GM12878 (cell line): ENCODE data around the gene VANGL1. TPM values are rescaled to one million over a fixed set of nuclear protein-coding genes. Genes with fewer than 3 reads are reported as not detected.

Experiments
- ATAC-seq: fragments of 200-7000 bp; cut with Tn5 transposase; 3 replicates; pipeline ENCODE4 v1.9.1; 2020; ENCODE audit warnings: mild to moderate bottlenecking, moderate library complexity
- BruUV-seq: library from RNA; stranded (reverse); fragments of 400-500 nt; replicated peaks from 2 replicates; lab custom pipeline; 2021; lab: Mats Ljungman, UMichigan
- CTCF ChIA-PET: fragments of 300-600 bp; sonication (Branson Sonifier 250); formaldehyde crosslinking; extraction: SDS; loops from one replicate; lab custom pipeline; 2021; ENCODE audit warnings: inconsistent platforms; lab: Yijun Ruan, JAX
- POLR2A ChIA-PET: fragments of 350-600 bp; formaldehyde crosslinking; extraction: SDS; loops from one replicate; lab custom pipeline; 2021; ENCODE audit warnings: inconsistent platforms; lab: Charles Lee
- RAD21 ChIA-PET: fragments of 300-600 bp; sonication (Branson Sonifier 250); formaldehyde crosslinking; loops from one replicate; lab custom pipeline; 2023; ENCODE audit warnings: antibody characterized with exemption; ENCODE audit not compliant: unreplicated experiment; lab: Charles Lee
- SMC1A ChIA-PET: fragments of 300-600 bp; sonication (Branson Sonifier 250); formaldehyde crosslinking; loops from one replicate; lab custom pipeline; 2023; ENCODE audit not compliant: unreplicated experiment, uncharacterized antibody; lab: Charles Lee
- DNase-seq: peaks from one replicate; pipeline ENCODE4 v3.0.0-alpha.2; 2011; ENCODE audit warnings: low read depth, low spot score
- FAIRE-seq: peaks from 3 replicates; lab custom pipeline; 2011; peaks lifted over from hg19 to GRCh38; lab: Jason Lieb, UNC
- H2AFZ ChIP-seq: 2 replicates; pipeline ENCODE4 v1.6.0; 2011; ENCODE audit warnings: low read depth, low read length, control low read depth; ENCODE audit not compliant: control insufficient read depth
- H3K27ac ChIP-seq: 2 replicates; pipeline ENCODE4 v1.5.1; 2011; ENCODE audit warnings: control low read depth; ENCODE audit not compliant: control insufficient read depth, insufficient read depth
- H3K27me3 ChIP-seq, 2 experiments: replicated peaks in 1 of 2; 2 replicates each; pipeline versions ENCODE4 v1.6.0 to v1.6.1; 2011; ENCODE audit warnings: low read length in 1 of 2; ENCODE audit not compliant: control insufficient read depth in 2 of 2, insufficient read depth in 2 of 2
- H3K36me3 ChIP-seq, 2 experiments: 2 replicates each; pipeline ENCODE4 v1.5.1; 2011; ENCODE audit warnings: low read length in 1 of 2; ENCODE audit not compliant: control insufficient read depth in 2 of 2, insufficient read depth in 2 of 2
- H3K4me1 ChIP-seq: 2 replicates; pipeline ENCODE4 v1.6.1; 2011; ENCODE audit warnings: mild to moderate bottlenecking, low read length, moderate library complexity, mixed read lengths; ENCODE audit not compliant: control insufficient read depth, insufficient read depth
- H3K4me2 ChIP-seq: 2 replicates; pipeline ENCODE4 v1.6.0; 2011; ENCODE audit warnings: control low read depth; ENCODE audit not compliant: control insufficient read depth, insufficient read depth
- H3K4me3 ChIP-seq: fragments of 200-600 bp; sonication (generic); 2 replicates; pipeline ENCODE4 v1.5.1; 2016
- H3K79me2 ChIP-seq: 2 replicates; pipeline ENCODE4 v1.6.0; 2011; ENCODE audit warnings: low read length; ENCODE audit not compliant: control insufficient read depth, insufficient read depth
- H3K9ac ChIP-seq: 2 replicates; pipeline ENCODE4 v1.8.0; 2011; ENCODE audit warnings: low read length, control low read depth, mixed read lengths; ENCODE audit not compliant: control insufficient read depth, insufficient read depth
- H3K9me3 ChIP-seq: replicated peaks from 3 replicates; pipeline ENCODE4 v1.5.1; 2011; ENCODE audit warnings: mild to moderate bottlenecking, low read length; ENCODE audit not compliant: control insufficient read depth, insufficient read depth
- H4K20me1 ChIP-seq: 2 replicates; pipeline ENCODE4 v1.6.0; 2011; ENCODE audit not compliant: control insufficient read depth, insufficient read depth
- ASH2L ChIP-seq: fragments of 300-600, 200-600 bp; sonication (generic); IDR thresholded peaks from 2 replicates; pipeline ENCODE4 v1.6.1; 2017; ENCODE audit warnings: low read depth, mild to moderate bottlenecking, borderline replicate concordance
- DPF2 ChIP-seq: fragments of 450-650 bp; IDR thresholded peaks from 2 replicates; pipeline ENCODE4 v1.6.1; 2017; ENCODE audit warnings: mild to moderate bottlenecking
- E2F4 ChIP-seq: IDR thresholded peaks from 2 replicates; pipeline ENCODE4 v1.6.1; 2012; ENCODE audit warnings: low read depth, low read length, improper control_type of control experiment
- MEF2B ChIP-seq: fragments of 450-650 bp; IDR thresholded peaks from 2 replicates; pipeline ENCODE4 v1.6.1; 2018; ENCODE audit warnings: mild to moderate bottlenecking, moderate library complexity; ENCODE audit not compliant: partially characterized antibody, poor library complexity, severe bottlenecking
- NFYB ChIP-seq: IDR thresholded peaks from 2 replicates; pipeline ENCODE4 v1.6.1; 2011; ENCODE audit warnings: low read depth, mild to moderate bottlenecking, low read length, improper control_type of control experiment, moderate library complexity; ENCODE audit not compliant: insufficient read depth
- NR2C1 ChIP-seq: fragments of 450-650 bp; IDR thresholded peaks from 2 replicates; pipeline ENCODE4 v1.6.1; 2017; ENCODE audit warnings: antibody characterized with exemption, mild to moderate bottlenecking, moderate library complexity
- NR2C2 ChIP-seq: IDR thresholded peaks from 2 replicates; pipeline ENCODE4 v1.6.1; 2011; ENCODE audit warnings: borderline replicate concordance, low read depth; ENCODE audit not compliant: control insufficient read depth, insufficient read length
- POLR2AphosphoS5 ChIP-seq: IDR thresholded peaks from 2 replicates; pipeline ENCODE4 v1.6.1; 2011; ENCODE audit warnings: mild to moderate bottlenecking, low read length, inconsistent platforms
- RUNX3 ChIP-seq: IDR thresholded peaks from 2 replicates; pipeline ENCODE4 v1.6.1; 2012; ENCODE audit warnings: low read length, inconsistent platforms
- SIX5 ChIP-seq: IDR thresholded peaks from 2 replicates; pipeline ENCODE4 v1.6.1; 2011; ENCODE audit warnings: mild to moderate bottlenecking, low read depth, low read length, moderate library complexity; ENCODE audit not compliant: severe bottlenecking
- TCF12 ChIP-seq: IDR thresholded peaks from 2 replicates; pipeline ENCODE4 v1.6.1; 2011; ENCODE audit warnings: low read depth, mild to moderate bottlenecking, low read length
- WRNIP1 ChIP-seq: IDR thresholded peaks from 2 replicates; pipeline ENCODE4 v1.6.1; 2011; ENCODE audit warnings: low read depth, low read length, improper control_type of control experiment, borderline replicate concordance
- WGBS: methylation state at CpG from one replicate; pipeline ENCODE4 v1.1.6; 2016; ENCODE audit warnings: low lambda C conversion rate; ENCODE audit not compliant: insufficient replicate concordance, insufficient coverage; ENCODE audit errors: missing lambda C conversion rate; 5-methylcytosine and 5-hydroxymethylcytosine counted together
- in situ Hi-C: fragments of 300-500 bp; cut with MboI; formaldehyde crosslinking; loops from 9 replicates; pipeline ENCODE4 v1.14.3; 2018; ENCODE audit warnings: mixed read lengths
- intact Hi-C: fragments of 100-400 bp; cut with micrococcal nuclease; formaldehyde crosslinking; loops from one replicate; pipeline ENCODE4 v1.14.2; 2022; ENCODE audit not compliant: unreplicated experiment
- polyA plus RNA-seq, 11 experiments: library from polyadenylated mRNA; depleted of rRNA in 4 of 11; unstranded in 6 of 11; stranded (reverse) in 5 of 11; fragments of >200 nt; fragmentation: Nextera tagmentation in 4 of 11; fragmentation: Illumina TruSeq in 1 of 11; extraction: Ambion mirVana in 4 of 11; extraction: Trizol in 1 of 11; gene quantifications; 1 replicate in 1 of 11; 2 replicates in 10 of 11; pipeline versions ENCODE4 v1.2.1 to v1.2.3, GENCODE V29; 2011 to 2016; ENCODE audit warnings: inconsistent platforms in 2 of 11, missing spikeins in 2 of 11, low read depth in 1 of 11
- total RNA-seq, 4 experiments: library from RNA; depleted of rRNA in 3 of 4; stranded (reverse); fragments of >200 nt in 3 of 4; fragmentation: Illumina TruSeq in 1 of 4; extraction: Trizol in 1 of 4; gene quantifications; 2 replicates each; pipeline versions ENCODE4 v1.2.1 to v1.2.3, GENCODE V29; 2013 to 2021
- TF ChIP-seq, protein P1 (sequence below): IDR thresholded peaks from 2 replicates; pipeline ENCODE4 v1.6.1; 2011; ENCODE audit warnings: mild to moderate bottlenecking, low read depth, low read length, moderate library complexity; ENCODE audit not compliant: insufficient replicate concordance

VANGL1 gene
- total and polyA plus RNA-seq, 10 of the 15 experiments (the other 5 are each of a cell fraction or from before 2014, with no cell fraction given), result 0.71 to 12.9 (median 6.3) TPM

- Histone ChIP-seq H3K27me3 (peaks cover 0 to 1% of the 10 kb centered on the region in 2 experiments; a peak in 2 of 4 replicates), H3K36me3 (no peaks in the 10 kb centered on the region), H3K79me2 (no peaks in the 10 kb centered on the region), H3K4me3 (no peak overlapping the region), H4K20me1 (no peaks in the 10 kb centered on the region), H3K9ac (no peak overlapping the region), H3K4me1 (no peaks in the 10 kb centered on the region), H2AFZ (no peak overlapping the region), H3K9me3 (no peaks in the 10 kb centered on the region), H3K4me2 (no peak overlapping the region), H3K27ac (no peak overlapping the region)
- intact Hi-C loops (loop anchor here (5.0 kb wide), 1 partner anchor 268 kb away; no protein-coding TSS in a partner anchor), in situ Hi-C loops (loop anchor here (5.0 kb wide), 1 partner anchor 58 kb away; no protein-coding TSS in a partner anchor)
- ChIA-PET SMC1A (interaction anchor here (1.7 kb wide), 1 partner anchor 50 kb away, joined by 6 read pairs; no protein-coding TSS in a partner anchor), RAD21 (no interaction called here), CTCF (interaction anchor here (0.6 to 9.1 kb wide), 5 partner anchors 8 to 1493 kb away, joined by 3 to 72 read pairs (median 8); partner anchors contain the start of gene CASQ2), POLR2A (no interaction called here)
- BruUV-seq, result no TSS peak
- no peak for ATAC-seq
- no peak for DNase-seq
- TF ChIP-seq ASH2L (no peak), NFYB (no peak), TCF12 (no peak), E2F4 (no peak), MEF2B (no peak), DPF2 (no peak), POLR2AphosphoS5 (no peak), NR2C1 (no peak), RUNX3 (no peak), WRNIP1 (no peak), NR2C2 (no peak), SIX5 (no peak)
- TF ChIP-seq, protein P1, sequence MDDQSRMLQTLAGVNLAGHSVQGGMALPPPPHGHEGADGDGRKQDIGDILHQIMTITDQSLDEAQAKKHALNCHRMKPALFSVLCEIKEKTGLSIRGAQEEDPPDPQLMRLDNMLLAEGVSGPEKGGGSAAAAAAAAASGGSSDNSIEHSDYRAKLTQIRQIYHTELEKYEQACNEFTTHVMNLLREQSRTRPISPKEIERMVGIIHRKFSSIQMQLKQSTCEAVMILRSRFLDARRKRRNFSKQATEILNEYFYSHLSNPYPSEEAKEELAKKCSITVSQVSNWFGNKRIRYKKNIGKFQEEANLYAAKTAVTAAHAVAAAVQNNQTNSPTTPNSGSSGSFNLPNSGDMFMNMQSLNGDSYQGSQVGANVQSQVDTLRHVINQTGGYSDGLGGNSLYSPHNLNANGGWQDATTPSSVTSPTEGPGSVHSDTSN, result no peak
- WGBS, result 43% methylated on average over 1 of the region's 1 CpG
- no peak for FAIRE-seq
Measured at GRCh38 chr1:115714572-115715141, 72.9 kb downstream of the VANGL1 start.
